Stimulated activated naive CD8-positive, alpha-beta T cell treated with anti-CD3 and anti-CD28 coated beads, Interleukin-15, amount 100 ng/mL, for 72 hours (primary cell): Measurements from ENCODE around the gene P3H3.

Source experiments
- ATAC-seq: fragments of 150-1000 bp; cut with Tn5 transposase; 2 replicates; pipeline ENCODE4 v1.10.0; 2021; ENCODE audit warnings: mild to moderate bottlenecking, moderate library complexity
- DNase-seq, 2 donors: peaks; one replicate each; pipeline ENCODE4 v3.0.0; 2021 to 2022
- H3K27ac Mint-ChIP-seq, 2 donors: one replicate each; pipeline ENCODE4 v1.8.0; 2022; ENCODE audit warnings: mild to moderate bottlenecking in 2 of 2, mixed read lengths in 2 of 2, moderate library complexity in 2 of 2
- H3K27me3 Mint-ChIP-seq: one replicate; pipeline ENCODE4 v1.8.0; 2022; ENCODE audit warnings: mixed read lengths
- H3K4me1 Mint-ChIP-seq: one replicate; pipeline ENCODE4 v1.8.0; 2022; ENCODE audit warnings: mild to moderate bottlenecking, mixed read lengths
- H3K4me3 Mint-ChIP-seq, 2 donors: one replicate each; pipeline ENCODE4 v1.8.0; 2022; ENCODE audit warnings: mild to moderate bottlenecking in 2 of 2, mixed read lengths in 2 of 2, moderate library complexity in 1 of 2
- H3K9me3 Mint-ChIP-seq, 2 donors: one replicate each; pipeline ENCODE4 v1.8.0; 2022; ENCODE audit warnings: mixed read lengths in 2 of 2

The P3H3 gene

GRCh38 chr12:6845395-6845794 is 17.2 kb downstream of the P3H3 start:
- Mint-ChIP-seq H3K4me1 (peaks cover 16% of the 10 kb centered on the region), H3K27me3 (no peaks in the 10 kb centered on the region), H3K27ac (no peak overlapping the region), H3K4me3 (no peak overlapping the region), H3K9me3 (no peaks in the 10 kb centered on the region)
- no peak for ATAC-seq
- no peak for DNase-seq

GRCh38 chr12:6846316-6846869 is 18.2 kb downstream of the P3H3 start:
- DNase-seq (no peak), ATAC-seq (no peak)
- no peak overlapping the region for H3K4me3 Mint-ChIP-seq
- H3K27me3 Mint-ChIP-seq: no peaks in the 10 kb centered on the region
- no peaks in the 10 kb centered on the region for H3K9me3 Mint-ChIP-seq
- H3K4me1 Mint-ChIP-seq: peaks cover 18% of the 10 kb centered on the region
- no peak overlapping the region for H3K27ac Mint-ChIP-seq

GRCh38 chr12:6847676-6848075 is 19.5 kb downstream of the P3H3 start:
- no peaks in the 10 kb centered on the region for H3K9me3 Mint-ChIP-seq
- H3K27me3 Mint-ChIP-seq: no peaks in the 10 kb centered on the region
- peaks cover 19% of the 10 kb centered on the region for H3K4me1 Mint-ChIP-seq
- no peak overlapping the region for H3K27ac Mint-ChIP-seq
- H3K4me3 Mint-ChIP-seq: no peak overlapping the region
- no peak for DNase-seq
- no peak for ATAC-seq

GRCh38 chr12:6849427-6849826 is 21.2 kb downstream of the P3H3 start:
- no peaks in the 10 kb centered on the region for H3K27me3 Mint-ChIP-seq
- peaks cover 37% of the 10 kb centered on the region for H3K4me1 Mint-ChIP-seq
- DNase-seq (no peak), ATAC-seq (no peak)
- H3K9me3 Mint-ChIP-seq: no peaks in the 10 kb centered on the region
- peak overlapping the region; percentile 92 to 97 for H3K4me3 Mint-ChIP-seq
- peak overlapping the region; percentile 5 to 89 for H3K27ac Mint-ChIP-seq

- ATAC-seq: no peak
- Mint-ChIP-seq H3K27ac (peak overlapping the region; percentile 89 to 93), H3K9me3 (no peaks in the 10 kb centered on the region), H3K4me1 (peaks cover 38% of the 10 kb centered on the region), H3K27me3 (no peaks in the 10 kb centered on the region), H3K4me3 (peak overlapping the region; percentile 92 to 97)
- DNase-seq: no peak
Observed at GRCh38 chr12:6849976-6850560, 21.9 kb downstream of the P3H3 start.

- peaks cover 38% of the 10 kb centered on the region for H3K4me1 Mint-ChIP-seq
- H3K27ac Mint-ChIP-seq: peak overlapping the region; percentile 99
- no peaks in the 10 kb centered on the region for H3K27me3 Mint-ChIP-seq
- peak overlapping the region; percentile 92 to 97 for H3K4me3 Mint-ChIP-seq
- DNase-seq (no peak), ATAC-seq (no peak)
- no peaks in the 10 kb centered on the region for H3K9me3 Mint-ChIP-seq
Observed at GRCh38 chr12:6850796-6851152, 22.6 kb downstream of the P3H3 start.

- DNase-seq (peak; percentile 91 to 96), ATAC-seq (peak; percentile 76)
- peak within 1 kb of the TSS; percentile 99 for H3K27ac Mint-ChIP-seq
- peaks cover 38% of the 10 kb centered on the region for H3K4me1 Mint-ChIP-seq
- peak within 1 kb of the TSS; percentile 92 to 97 for H3K4me3 Mint-ChIP-seq
- no peaks in the 10 kb centered on the region for H3K27me3 Mint-ChIP-seq
- H3K9me3 Mint-ChIP-seq: no peaks in the 10 kb centered on the region
Observed at GRCh38 chr12:6851153-6851920, 23.1 kb downstream of the P3H3 start, which contains the start of gene CDCA3. CDCA3 (minus strand) TSS chr12:6851286; CDS start chr12:6850952, 334 bp downstream.

- ATAC-seq (peak; percentile 86), DNase-seq (peak; percentile 97 to 99)
- Mint-ChIP-seq H3K27me3 (no peaks in the 10 kb centered on the region), H3K27ac (peak within 1 kb of the TSS; percentile 99), H3K9me3 (no peaks in the 10 kb centered on the region), H3K4me1 (peaks cover 38% of the 10 kb centered on the region), H3K4me3 (peak within 1 kb of the TSS; percentile 92 to 97)
Observed at GRCh38 chr12:6851921-6852650, 23.9 kb downstream of the P3H3 start, which contains the start of gene USP5. USP5 (plus strand) TSS chr12:6852150; CDS start chr12:6852180, 30 bp downstream.

- DNase-seq: peak; percentile 40 to 68
- H3K4me3 Mint-ChIP-seq: peak overlapping the region; percentile 92 to 97
- ATAC-seq: peak; percentile 2
Observed at GRCh38 chr12:6852651-6853354, 24.6 kb downstream of the P3H3 start.

GRCh38 chr12:6853626-6854025 is 25.4 kb downstream of the P3H3 start:
- H3K4me1 Mint-ChIP-seq: peaks cover 38% of the 10 kb centered on the region
- ATAC-seq (no peak), DNase-seq (no peak)
- H3K4me3 Mint-ChIP-seq: peak overlapping the region; percentile 92 to 97
- no peaks in the 10 kb centered on the region for H3K27me3 Mint-ChIP-seq
- H3K27ac Mint-ChIP-seq: peak overlapping the region in 1 of 2 donors; percentile 39
- H3K9me3 Mint-ChIP-seq: no peaks in the 10 kb centered on the region

More at GRCh38 chr12:6852651-6853354, 24.6 kb downstream of the P3H3 start:
- peaks cover 38% of the 10 kb centered on the region for H3K4me1 Mint-ChIP-seq
- no peaks in the 10 kb centered on the region for H3K9me3 Mint-ChIP-seq
- H3K27ac Mint-ChIP-seq: peak overlapping the region; percentile 96 to 99
- no peaks in the 10 kb centered on the region for H3K27me3 Mint-ChIP-seq

GRCh38 chr12:6854036-6854435 is 25.8 kb downstream of the P3H3 start:
- H3K27ac Mint-ChIP-seq: peak overlapping the region in 1 of 2 donors; percentile 63
- H3K27me3 Mint-ChIP-seq: no peaks in the 10 kb centered on the region
- DNase-seq (no peak), ATAC-seq (no peak)
- peak overlapping the region in 1 of 2 donors; percentile 97 for H3K4me3 Mint-ChIP-seq
- H3K4me1 Mint-ChIP-seq: peaks cover 36% of the 10 kb centered on the region
- H3K9me3 Mint-ChIP-seq: no peaks in the 10 kb centered on the region

- DNase-seq (no peak), ATAC-seq (no peak)
- Mint-ChIP-seq H3K27ac (no peak overlapping the region), H3K4me3 (no peak overlapping the region), H3K9me3 (no peaks in the 10 kb centered on the region), H3K4me1 (peaks cover 23% of the 10 kb centered on the region), H3K27me3 (no peaks in the 10 kb centered on the region)
Observed at GRCh38 chr12:6855322-6855721, 27.1 kb downstream of the P3H3 start.

- Mint-ChIP-seq H3K9me3 (no peaks in the 10 kb centered on the region), H3K27ac (no peak overlapping the region), H3K4me1 (peaks cover 8% of the 10 kb centered on the region), H3K27me3 (no peaks in the 10 kb centered on the region), H3K4me3 (no peak overlapping the region)
- DNase-seq (no peak), ATAC-seq (no peak)
Observed at GRCh38 chr12:6858799-6859198, 30.6 kb downstream of the P3H3 start.

- H3K27ac Mint-ChIP-seq: no peak overlapping the region
- H3K4me3 Mint-ChIP-seq: no peak overlapping the region
- no peaks in the 10 kb centered on the region for H3K9me3 Mint-ChIP-seq
- no peak for DNase-seq
- no peaks in the 10 kb centered on the region for H3K27me3 Mint-ChIP-seq
- H3K4me1 Mint-ChIP-seq: no peaks in the 10 kb centered on the region
- no peak for ATAC-seq
Observed at GRCh38 chr12:6860116-6860515, 31.9 kb downstream of the P3H3 start.

GRCh38 chr12:6860942-6861341 is 32.7 kb downstream of the P3H3 start:
- Mint-ChIP-seq H3K4me1 (peaks cover 5% of the 10 kb centered on the region), H3K4me3 (no peak overlapping the region), H3K9me3 (no peaks in the 10 kb centered on the region), H3K27me3 (no peaks in the 10 kb centered on the region), H3K27ac (no peak overlapping the region)
- DNase-seq (no peak), ATAC-seq (no peak)
